ENCODE results near the gene UBE2E1. TPM values are rescaled to one million over a fixed set of nuclear protein-coding genes. Genes with fewer than 3 reads are reported as not detected.
"Not testable (repeated sequence)": the region's sequence is repeated elsewhere in the genome, so short reads cannot be mapped to it uniquely, and the experiment has no call there.

The UBE2E1 gene
- total RNA-seq, 3 donors from 2014 or later (not counting 1 experiment from before 2014, with no cell fraction given) = 80.0 to 89.5 (median 86.9) TPM

DNA sequence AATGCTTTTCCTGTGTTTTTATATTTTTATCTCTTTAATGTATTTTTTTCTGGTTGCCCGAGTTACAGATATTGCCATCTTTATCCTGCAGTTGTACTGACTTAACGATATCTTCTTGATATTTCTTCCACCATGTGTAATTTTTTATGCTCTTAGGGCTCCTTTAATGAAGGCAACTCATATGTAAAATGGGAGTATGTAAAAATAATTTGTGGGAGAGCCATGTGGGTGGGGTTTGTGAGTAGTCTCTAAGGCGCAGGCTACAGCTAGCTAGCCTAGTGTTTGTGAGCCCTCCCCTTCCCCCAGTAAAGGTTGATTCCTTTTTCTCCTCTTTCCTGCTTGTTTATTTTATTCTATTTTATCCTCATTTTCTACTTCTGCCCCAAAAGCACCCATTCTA, 38.1 kb downstream of the UBE2E1 start:
- no peak overlapping the region for H3K27ac Mint-ChIP-seq
- no peaks in the 10 kb centered on the region for H3K27me3 ChIP-seq (ENCODE audit: control insufficient read depth, insufficient read depth, low read length)
- H3K9me3 ChIP-seq (ENCODE audit: control insufficient read depth, insufficient read depth, low read length) = no peaks in the 10 kb centered on the region
- DNase-seq (no peak), ATAC-seq (no peak)
- WGBS (ENCODE audit: insufficient coverage) = no CpG with 5 or more reads among the region's 3 CpGs
- H3K4me3 ChIP-seq (ENCODE audit: low read length) = no peak overlapping the region
- H3K27me3 Mint-ChIP-seq (ENCODE audit: low read depth in 2 of 2) = no peaks in the 10 kb centered on the region
- H3K4me1 ChIP-seq (ENCODE audit: control insufficient read depth, insufficient read depth, low read length) = no peaks in the 10 kb centered on the region
- H3K27ac ChIP-seq (ENCODE audit: low read length) = no peak overlapping the region
- H3K9me3 Mint-ChIP-seq = no peaks in the 10 kb centered on the region
- no peak overlapping the region for H3K4me3 Mint-ChIP-seq
- H3K36me3 Mint-ChIP-seq = no peaks in the 10 kb centered on the region
- TF ChIP-seq, protein P1, sequence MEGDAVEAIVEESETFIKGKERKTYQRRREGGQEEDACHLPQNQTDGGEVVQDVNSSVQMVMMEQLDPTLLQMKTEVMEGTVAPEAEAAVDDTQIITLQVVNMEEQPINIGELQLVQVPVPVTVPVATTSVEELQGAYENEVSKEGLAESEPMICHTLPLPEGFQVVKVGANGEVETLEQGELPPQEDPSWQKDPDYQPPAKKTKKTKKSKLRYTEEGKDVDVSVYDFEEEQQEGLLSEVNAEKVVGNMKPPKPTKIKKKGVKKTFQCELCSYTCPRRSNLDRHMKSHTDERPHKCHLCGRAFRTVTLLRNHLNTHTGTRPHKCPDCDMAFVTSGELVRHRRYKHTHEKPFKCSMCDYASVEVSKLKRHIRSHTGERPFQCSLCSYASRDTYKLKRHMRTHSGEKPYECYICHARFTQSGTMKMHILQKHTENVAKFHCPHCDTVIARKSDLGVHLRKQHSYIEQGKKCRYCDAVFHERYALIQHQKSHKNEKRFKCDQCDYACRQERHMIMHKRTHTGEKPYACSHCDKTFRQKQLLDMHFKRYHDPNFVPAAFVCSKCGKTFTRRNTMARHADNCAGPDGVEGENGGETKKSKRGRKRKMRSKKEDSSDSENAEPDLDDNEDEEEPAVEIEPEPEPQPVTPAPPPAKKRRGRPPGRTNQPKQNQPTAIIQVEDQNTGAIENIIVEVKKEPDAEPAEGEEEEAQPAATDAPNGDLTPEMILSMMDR (IDR thresholded peaks at IDR 0.05) = no peak
- intact Hi-C loops (cut with micrococcal nuclease) = loop anchor here (2.0 kb wide), 1 partner anchor 63 kb away; no protein-coding TSS in a partner anchor
- peaks cover 34 to 37% of the 10 kb centered on the region in 2 donors for H3K4me1 Mint-ChIP-seq
- no peaks in the 10 kb centered on the region for H3K36me3 ChIP-seq (ENCODE audit: control insufficient read depth, insufficient read depth, low read length)

DNA sequence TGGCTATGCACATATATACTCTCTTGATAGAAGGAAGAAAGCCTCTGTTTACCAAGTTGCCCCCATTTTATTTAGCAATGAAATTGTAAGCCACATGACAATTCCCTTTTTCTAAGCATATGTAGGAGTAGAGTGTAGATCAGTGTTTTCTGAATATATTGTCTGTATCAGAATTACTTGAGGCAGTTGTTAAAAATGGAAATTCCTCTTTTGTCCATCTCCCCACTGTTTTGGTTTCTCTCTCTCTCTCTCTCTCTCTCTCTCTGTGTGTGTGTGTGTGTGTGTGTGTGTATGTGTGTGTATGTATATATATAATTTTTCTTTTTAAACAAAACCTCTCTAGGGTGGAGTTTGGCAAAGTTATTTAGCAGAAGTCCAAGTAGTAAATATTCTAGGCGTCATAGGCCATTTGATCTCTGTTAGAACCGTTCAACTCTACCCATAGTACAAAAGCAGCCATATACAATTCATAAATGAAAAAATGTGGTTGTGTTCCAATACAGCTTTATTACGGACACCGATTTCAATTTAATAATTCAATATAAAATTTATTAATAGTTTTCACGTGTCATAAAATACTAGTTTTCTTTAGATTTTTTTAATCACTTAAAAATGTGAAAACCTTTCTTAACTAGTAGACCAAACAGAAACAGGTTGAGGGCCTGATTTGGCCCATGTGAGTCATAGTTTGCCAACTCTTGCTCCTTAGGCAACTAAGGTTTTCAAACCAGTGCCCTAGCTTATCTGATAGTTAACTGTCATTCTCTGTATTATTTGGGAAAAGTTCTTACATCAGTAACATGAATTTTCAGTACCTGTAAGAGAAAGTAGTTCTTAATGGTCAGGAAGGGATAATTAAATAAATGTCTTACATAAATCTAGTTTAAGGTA, 39.8 kb downstream of the UBE2E1 start:
- Histone ChIP-seq H3K27ac (ENCODE audit: low read length) (no peak overlapping the region), H3K4me3 (ENCODE audit: low read length) (no peak overlapping the region), H3K4me1 (ENCODE audit: control insufficient read depth, insufficient read depth, low read length) (no peaks in the 10 kb centered on the region), H3K36me3 (ENCODE audit: control insufficient read depth, insufficient read depth, low read length) (no peaks in the 10 kb centered on the region), H3K9me3 (ENCODE audit: control insufficient read depth, insufficient read depth, low read length) (no peaks in the 10 kb centered on the region), H3K27me3 (ENCODE audit: control insufficient read depth, insufficient read depth, low read length) (no peaks in the 10 kb centered on the region)
- Mint-ChIP-seq H3K36me3 (no peaks in the 10 kb centered on the region), H3K9me3 (no peaks in the 10 kb centered on the region), H3K27ac (no peak overlapping the region), H3K4me3 (no peak overlapping the region), H3K27me3 (ENCODE audit: low read depth in 2 of 2) (no peaks in the 10 kb centered on the region), H3K4me1 (peaks cover 22 to 29% of the 10 kb centered on the region in 2 donors)
- DNase-seq (no peak), ATAC-seq (no peak)
- TF ChIP-seq, protein P1 (IDR thresholded peaks at IDR 0.05) = no peak
- intact Hi-C loops (cut with micrococcal nuclease) = loop anchor here (2.0 kb wide), 1 partner anchor 61 kb away; no protein-coding TSS in a partner anchor
- 80% methylated on average over 1 of the region's 5 CpGs for WGBS (ENCODE audit: insufficient coverage)

DNA sequence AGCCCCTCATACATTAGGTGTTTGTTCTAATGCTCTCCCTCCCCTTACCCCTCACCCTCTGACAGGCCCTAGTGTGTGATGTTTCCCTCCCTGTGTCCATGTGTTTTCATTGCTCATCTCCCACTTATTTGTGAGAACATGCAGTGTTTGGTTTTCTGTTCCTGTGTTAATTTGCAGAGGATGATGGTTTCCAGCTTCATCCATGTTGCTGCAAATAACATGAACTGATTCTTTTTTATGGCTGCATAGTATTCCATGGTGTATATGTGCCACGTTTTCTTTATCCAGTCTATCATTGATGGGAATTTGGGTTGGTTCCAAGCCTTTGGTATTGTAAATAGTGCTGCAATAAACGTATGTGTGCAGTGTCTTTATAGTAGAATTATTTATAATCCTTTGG, 43.7 kb downstream of the UBE2E1 start:
- WGBS (ENCODE audit: insufficient coverage) = 82% methylated on average over 1 of the region's 2 CpGs
- H3K27me3 Mint-ChIP-seq (ENCODE audit: low read depth in 2 of 2); H3K4me3 ChIP-seq (ENCODE audit: low read length); intact Hi-C loops (cut with micrococcal nuclease); H3K9me3 Mint-ChIP-seq; H3K4me3 Mint-ChIP-seq; ATAC-seq; H3K27ac ChIP-seq (ENCODE audit: low read length); DNase-seq; H3K27ac Mint-ChIP-seq; H3K27me3 ChIP-seq (ENCODE audit: control insufficient read depth, insufficient read depth, low read length); H3K4me1 Mint-ChIP-seq; H3K4me1 ChIP-seq (ENCODE audit: control insufficient read depth, insufficient read depth, low read length); H3K36me3 ChIP-seq (ENCODE audit: control insufficient read depth, insufficient read depth, low read length); H3K36me3 Mint-ChIP-seq; H3K9me3 ChIP-seq (ENCODE audit: control insufficient read depth, insufficient read depth, low read length): not testable (repeated sequence)

DNA sequence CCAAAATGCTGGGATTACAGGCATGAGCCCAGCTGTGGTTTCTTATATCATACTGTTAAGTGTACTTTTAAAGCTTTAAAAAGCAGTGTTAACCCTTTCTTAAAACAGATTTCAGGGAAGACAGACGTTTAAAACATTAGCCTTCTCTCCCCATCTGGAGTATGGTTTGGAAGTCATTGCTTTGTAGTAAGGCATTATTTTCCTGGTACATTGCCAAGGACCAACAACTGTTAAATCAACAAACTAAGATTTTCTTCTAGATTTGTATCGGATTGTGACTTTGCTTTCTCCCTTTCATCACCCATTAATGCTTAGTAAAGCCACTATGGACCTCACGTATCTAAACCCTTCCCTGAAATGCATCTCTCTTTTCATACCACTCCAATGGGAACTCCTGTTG, 50.5 kb downstream of the UBE2E1 start:
- Histone ChIP-seq H3K36me3 (ENCODE audit: control insufficient read depth, insufficient read depth, low read length) (no peaks in the 10 kb centered on the region), H3K27ac (ENCODE audit: low read length) (no peak overlapping the region), H3K9me3 (ENCODE audit: control insufficient read depth, insufficient read depth, low read length) (peaks cover 4% of the 10 kb centered on the region), H3K4me3 (ENCODE audit: low read length) (no peak overlapping the region), H3K27me3 (ENCODE audit: control insufficient read depth, insufficient read depth, low read length) (no peaks in the 10 kb centered on the region), H3K4me1 (ENCODE audit: control insufficient read depth, insufficient read depth, low read length) (peaks cover 22% of the 10 kb centered on the region)
- H3K4me1 Mint-ChIP-seq = peaks cover 44% of the 10 kb centered on the region in 2 donors
- H3K9me3 Mint-ChIP-seq = peaks cover 0 to 3% of the 10 kb centered on the region in 2 donors
- 100% methylated on average over 2 of the region's 3 CpGs for WGBS (ENCODE audit: insufficient coverage)
- intact Hi-C loops (cut with micrococcal nuclease) = no loop called here
- peak overlapping the region; percentile 2 to 56 for H3K27ac Mint-ChIP-seq
- ATAC-seq (no peak), DNase-seq (no peak)
- H3K27me3 Mint-ChIP-seq (ENCODE audit: low read depth in 2 of 2) = no peaks in the 10 kb centered on the region
- TF ChIP-seq, protein P1 (IDR thresholded peaks at IDR 0.05) = no peak
- H3K36me3 Mint-ChIP-seq = no peaks in the 10 kb centered on the region
- H3K4me3 Mint-ChIP-seq = no peak overlapping the region

Data from natural killer cell (primary cell).